Esophagus squamous epithelium (tissue), 4 donors: ENCODE data around the gene P3R3URF.

Experiments used
- POLR2A ChIP-seq, 4 donors: fragments of 450-650 bp; IDR thresholded peaks; one replicate each; pipeline ENCODE4 v1.6.1; 2017; ENCODE audit warnings: antibody characterized with exemption in 4 of 4, mild to moderate bottlenecking in 4 of 4, moderate library complexity in 3 of 4
- TF ChIP-seq, protein P1 (sequence below), 6 experiments: fragments of 450-650 bp in 4 of 6; fragments of 200-600 bp in 2 of 6; sonication (generic) in 2 of 6; IDR thresholded peaks; one replicate each; pipeline ENCODE4 v1.5.1; 2016 to 2019; ENCODE audit warnings: antibody characterized with exemption in 6 of 6, mild to moderate bottlenecking in 4 of 6, moderate library complexity in 4 of 6

- TF ChIP-seq, protein P1, sequence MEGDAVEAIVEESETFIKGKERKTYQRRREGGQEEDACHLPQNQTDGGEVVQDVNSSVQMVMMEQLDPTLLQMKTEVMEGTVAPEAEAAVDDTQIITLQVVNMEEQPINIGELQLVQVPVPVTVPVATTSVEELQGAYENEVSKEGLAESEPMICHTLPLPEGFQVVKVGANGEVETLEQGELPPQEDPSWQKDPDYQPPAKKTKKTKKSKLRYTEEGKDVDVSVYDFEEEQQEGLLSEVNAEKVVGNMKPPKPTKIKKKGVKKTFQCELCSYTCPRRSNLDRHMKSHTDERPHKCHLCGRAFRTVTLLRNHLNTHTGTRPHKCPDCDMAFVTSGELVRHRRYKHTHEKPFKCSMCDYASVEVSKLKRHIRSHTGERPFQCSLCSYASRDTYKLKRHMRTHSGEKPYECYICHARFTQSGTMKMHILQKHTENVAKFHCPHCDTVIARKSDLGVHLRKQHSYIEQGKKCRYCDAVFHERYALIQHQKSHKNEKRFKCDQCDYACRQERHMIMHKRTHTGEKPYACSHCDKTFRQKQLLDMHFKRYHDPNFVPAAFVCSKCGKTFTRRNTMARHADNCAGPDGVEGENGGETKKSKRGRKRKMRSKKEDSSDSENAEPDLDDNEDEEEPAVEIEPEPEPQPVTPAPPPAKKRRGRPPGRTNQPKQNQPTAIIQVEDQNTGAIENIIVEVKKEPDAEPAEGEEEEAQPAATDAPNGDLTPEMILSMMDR (IDR thresholded peaks at IDR 0.05): no peak
- TF ChIP-seq POLR2A (IDR thresholded peaks at IDR 0.05): no peak
Measured at GRCh38 chr1:46221749-46222148, 45.5 kb upstream of the P3R3URF start.
